Measurements from ENCODE around the gene KRT2. TPM values are rescaled to one million over a fixed set of nuclear protein-coding genes. Genes with fewer than 3 reads are reported as not detected.

The KRT2 gene
- total and polyA plus RNA-seq, 4 donors, result not detected

GRCh38 chr12:52608161-52608560 lies 43.9 kb downstream of the KRT2 start:
- H3K27ac ChIP-seq (ENCODE audit: low read depth in 1 of 2, low read length in 2 of 2), result no peak overlapping the region
- TF ChIP-seq, protein P1, sequence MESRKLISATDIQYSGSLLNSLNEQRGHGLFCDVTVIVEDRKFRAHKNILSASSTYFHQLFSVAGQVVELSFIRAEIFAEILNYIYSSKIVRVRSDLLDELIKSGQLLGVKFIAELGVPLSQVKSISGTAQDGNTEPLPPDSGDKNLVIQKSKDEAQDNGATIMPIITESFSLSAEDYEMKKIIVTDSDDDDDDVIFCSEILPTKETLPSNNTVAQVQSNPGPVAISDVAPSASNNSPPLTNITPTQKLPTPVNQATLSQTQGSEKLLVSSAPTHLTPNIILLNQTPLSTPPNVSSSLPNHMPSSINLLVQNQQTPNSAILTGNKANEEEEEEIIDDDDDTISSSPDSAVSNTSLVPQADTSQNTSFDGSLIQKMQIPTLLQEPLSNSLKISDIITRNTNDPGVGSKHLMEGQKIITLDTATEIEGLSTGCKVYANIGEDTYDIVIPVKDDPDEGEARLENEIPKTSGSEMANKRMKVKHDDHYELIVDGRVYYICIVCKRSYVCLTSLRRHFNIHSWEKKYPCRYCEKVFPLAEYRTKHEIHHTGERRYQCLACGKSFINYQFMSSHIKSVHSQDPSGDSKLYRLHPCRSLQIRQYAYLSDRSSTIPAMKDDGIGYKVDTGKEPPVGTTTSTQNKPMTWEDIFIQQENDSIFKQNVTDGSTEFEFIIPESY (IDR thresholded peaks at IDR 0.05), result no peak
- TF ChIP-seq HNF4A (conservative IDR thresholded peaks at IDR 0.05) (no peak), JUND (IDR thresholded peaks at IDR 0.05) (no peak), RAD21 (IDR thresholded peaks at IDR 0.05) (no peak), TAF1 (conservative IDR thresholded peaks at IDR 0.05) (no peak), GABPA (IDR thresholded peaks at IDR 0.05 in 1 of 2, conservative IDR thresholded peaks at IDR 0.05 in 1 of 2) (no peak), HNF4G (IDR thresholded peaks at IDR 0.05) (no peak), CTCF (IDR thresholded peaks at IDR 0.05; ENCODE audit: low read depth, low read length, missing input control) (no peak), REST (IDR thresholded peaks at IDR 0.05) (no peak), FOXA1 (IDR thresholded peaks at IDR 0.05) (no peak), YY1 (IDR thresholded peaks at IDR 0.05) (no peak), FOXA2 (IDR thresholded peaks at IDR 0.05) (no peak)
- TF ChIP-seq, protein P2, sequence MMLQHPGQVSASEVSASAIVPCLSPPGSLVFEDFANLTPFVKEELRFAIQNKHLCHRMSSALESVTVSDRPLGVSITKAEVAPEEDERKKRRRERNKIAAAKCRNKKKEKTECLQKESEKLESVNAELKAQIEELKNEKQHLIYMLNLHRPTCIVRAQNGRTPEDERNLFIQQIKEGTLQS (IDR thresholded peaks at IDR 0.05), result no peak
- WGBS, result 69% methylated on average over 6 of the region's 6 CpGs
- H3K9me3 ChIP-seq (ENCODE audit: control insufficient read depth in 4 of 4, low read length in 3 of 4), result no peaks in the 10 kb centered on the region
- peaks cover 0 to 3% (median under 1%) of the 10 kb centered on the region in 4 donors for H3K27me3 ChIP-seq (ENCODE audit: control insufficient read depth in 4 of 4, insufficient read depth in 4 of 4, low read length in 3 of 4)
- H3K36me3 ChIP-seq (ENCODE audit: control insufficient read depth in 4 of 4, insufficient read depth in 3 of 4, low read depth in 1 of 4, low read length in 3 of 4), result no peaks in the 10 kb centered on the region
- no peak overlapping the region for H3K4me3 ChIP-seq (ENCODE audit: low read depth in 1 of 3, low read length in 3 of 3)
- no peak overlapping the region for H3K9ac ChIP-seq (ENCODE audit: low read depth in 1 of 2, low read length in 2 of 2)
- H3K4me1 ChIP-seq (ENCODE audit: control insufficient read depth in 4 of 4, insufficient read depth in 4 of 4, low read length in 3 of 4), result no peaks in the 10 kb centered on the region
- DNase-seq (ENCODE audit: low spot score), result no peak

DNA sequence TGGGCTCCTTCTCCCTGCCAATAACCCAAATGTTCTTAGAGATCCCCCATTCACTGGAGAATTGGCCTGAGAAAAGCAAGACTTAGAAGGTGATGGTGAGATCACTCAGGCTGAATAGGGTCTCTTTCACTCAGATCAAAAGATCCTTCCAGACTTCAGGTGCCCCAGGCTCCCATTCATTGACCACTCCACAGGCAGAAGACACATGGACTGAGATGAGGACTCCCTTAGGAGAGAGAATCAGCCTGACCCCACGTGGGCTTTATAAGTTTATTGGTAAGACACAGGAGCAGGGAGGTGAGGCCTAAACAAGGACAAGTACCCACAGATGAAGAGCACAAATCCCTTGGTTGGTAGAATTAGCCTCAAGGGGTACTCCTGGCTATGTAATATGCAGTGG lies 44.7 kb downstream of the KRT2 start:
- no peak overlapping the region for H3K27ac ChIP-seq (ENCODE audit: low read depth in 1 of 2, low read length in 2 of 2)
- H3K36me3 ChIP-seq (ENCODE audit: control insufficient read depth in 4 of 4, insufficient read depth in 3 of 4, low read depth in 1 of 4, low read length in 3 of 4), result no peaks in the 10 kb centered on the region
- no peaks in the 10 kb centered on the region for H3K4me1 ChIP-seq (ENCODE audit: control insufficient read depth in 4 of 4, insufficient read depth in 4 of 4, low read length in 3 of 4)
- 55% methylated on average over 1 of the region's 1 CpG for WGBS
- no peak overlapping the region for H3K4me3 ChIP-seq (ENCODE audit: low read depth in 1 of 3, low read length in 3 of 3)
- no peak overlapping the region for H3K9ac ChIP-seq (ENCODE audit: low read depth in 1 of 2, low read length in 2 of 2)
- H3K9me3 ChIP-seq (ENCODE audit: control insufficient read depth in 4 of 4, low read length in 3 of 4), result no peaks in the 10 kb centered on the region
- no peak for DNase-seq (ENCODE audit: low spot score)
- H3K27me3 ChIP-seq (ENCODE audit: control insufficient read depth in 4 of 4, insufficient read depth in 4 of 4, low read length in 3 of 4), result peaks cover 0 to 3% (median under 1%) of the 10 kb centered on the region in 4 donors
- TF ChIP-seq TAF1 (conservative IDR thresholded peaks at IDR 0.05), result no peak
- no peak for TF ChIP-seq FOXA2 (IDR thresholded peaks at IDR 0.05)
- TF ChIP-seq JUND (IDR thresholded peaks at IDR 0.05), result no peak
- TF ChIP-seq EGR1 (IDR thresholded peaks at IDR 0.05; ENCODE audit: low read depth in 2 of 2), result no peak
- TF ChIP-seq HNF4A (conservative IDR thresholded peaks at IDR 0.05), result no peak
- TF ChIP-seq, protein P3, sequence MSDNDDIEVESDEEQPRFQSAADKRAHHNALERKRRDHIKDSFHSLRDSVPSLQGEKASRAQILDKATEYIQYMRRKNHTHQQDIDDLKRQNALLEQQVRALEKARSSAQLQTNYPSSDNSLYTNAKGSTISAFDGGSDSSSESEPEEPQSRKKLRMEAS (IDR thresholded peaks at IDR 0.05), result no peak
- no peak for TF ChIP-seq RAD21 (IDR thresholded peaks at IDR 0.05)
- TF ChIP-seq NR2F2 (IDR thresholded peaks at IDR 0.05), result no peak
- no peak for TF ChIP-seq CTCF (IDR thresholded peaks at IDR 0.05; ENCODE audit: low read depth, low read length, missing input control)
- no peak for TF ChIP-seq REST (IDR thresholded peaks at IDR 0.05)
- TF ChIP-seq GABPA (IDR thresholded peaks at IDR 0.05 in 1 of 2, conservative IDR thresholded peaks at IDR 0.05 in 1 of 2), result no peak
- TF ChIP-seq YY1 (IDR thresholded peaks at IDR 0.05), result no peak
- TF ChIP-seq FOXA1 (IDR thresholded peaks at IDR 0.05), result no peak
- TF ChIP-seq RXRA (IDR thresholded peaks at IDR 0.05), result no peak

Measured in liver (tissue), 9 donors.